NCI-H2081 treated with DMSO at 0.1 percent for 48 hours (cell line): ENCODE measurements around the gene RAP1GAP2.
"Not testable (repeated sequence)": the region's sequence is repeated elsewhere in the genome, so short reads cannot be mapped to it uniquely, and the experiment has no call there.

Source experiments
- DNase-seq: peaks from one replicate; lab custom pipeline; 2025; lab: John Stamatoyannopoulos, UW

RAP1GAP2 gene

DNA sequence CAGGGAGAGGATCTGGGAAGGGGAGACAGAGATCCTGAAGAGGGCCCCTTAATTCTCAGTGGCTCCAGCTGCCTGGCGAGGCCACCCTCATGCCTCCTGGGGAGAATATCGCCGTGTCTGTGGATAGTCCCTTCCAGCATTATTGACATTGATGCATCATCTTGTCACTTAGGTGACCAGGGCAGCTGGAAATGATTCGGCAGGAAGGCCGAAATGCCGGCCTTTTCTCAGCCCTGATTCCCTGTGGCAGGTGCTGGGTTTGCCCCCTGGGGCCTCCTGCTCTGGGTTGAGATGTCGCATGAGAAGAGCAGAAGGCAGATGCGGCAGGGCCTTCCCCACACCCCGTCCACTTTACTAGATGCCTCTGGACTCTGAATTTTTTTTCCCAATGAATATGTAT lies 89.5 kb downstream of the RAP1GAP2 start:
- no peak for DNase-seq

DNA sequence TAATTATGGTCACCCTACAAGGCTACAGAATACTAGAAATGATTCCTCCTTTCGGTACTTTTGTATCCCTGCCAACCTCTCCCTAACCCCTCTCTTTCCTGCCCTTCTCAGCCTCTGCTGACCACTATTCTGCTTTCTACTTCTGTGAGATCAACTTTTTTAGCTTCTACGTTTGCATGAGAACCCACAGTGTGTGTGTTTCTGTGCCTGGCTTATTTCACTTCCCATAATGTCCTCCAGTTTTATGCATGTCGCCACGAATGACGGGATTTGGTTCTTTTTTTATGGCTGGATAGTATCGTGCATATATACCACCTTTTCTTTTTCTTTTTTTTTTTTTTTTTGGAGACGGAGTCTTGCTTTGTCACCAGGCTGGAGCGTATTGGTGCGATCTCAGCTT lies 92.1 kb downstream of the RAP1GAP2 start:
- no peak for DNase-seq

DNA sequence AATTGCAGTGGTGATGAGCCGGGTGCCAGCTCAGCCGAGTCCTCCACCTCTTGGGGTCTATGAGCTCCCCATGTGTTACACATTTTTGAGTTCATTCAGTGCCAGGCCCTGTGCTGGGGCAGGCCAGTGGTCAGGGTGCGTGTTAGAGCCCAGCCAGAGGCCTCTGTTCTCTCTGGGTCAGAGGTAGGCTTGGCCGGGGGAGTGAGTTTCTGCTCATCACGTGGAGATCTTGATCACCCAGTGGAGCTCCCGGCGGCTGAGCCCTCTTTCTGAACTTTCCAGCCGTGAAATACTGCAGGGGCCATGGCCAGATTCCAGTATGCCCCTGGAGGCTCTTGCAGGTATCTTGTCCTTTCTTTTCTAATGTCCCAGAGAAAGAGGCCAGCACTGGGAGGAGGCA lies 93.0 kb downstream of the RAP1GAP2 start:
- DNase-seq = no peak

DNA sequence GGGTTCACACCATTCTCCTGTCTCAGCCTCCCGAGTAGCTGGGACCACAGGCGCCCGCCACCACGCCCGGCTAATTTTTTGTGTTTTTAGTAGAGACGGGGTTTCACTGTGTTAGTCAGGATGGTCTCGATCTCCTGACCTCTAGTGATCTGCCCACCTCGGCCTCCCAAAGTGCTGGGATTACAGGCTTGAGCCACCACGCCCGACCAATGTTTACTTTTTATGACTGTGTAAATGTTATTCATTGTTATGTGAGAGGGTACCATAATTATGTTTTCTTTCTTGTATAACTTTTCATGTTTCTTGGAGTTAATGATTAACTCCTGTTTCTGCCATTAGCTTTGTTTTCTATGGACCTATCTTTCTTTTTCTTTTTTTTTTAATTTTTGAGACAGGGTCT lies 94.5 kb downstream of the RAP1GAP2 start:
- DNase-seq = not testable (repeated sequence)

DNA sequence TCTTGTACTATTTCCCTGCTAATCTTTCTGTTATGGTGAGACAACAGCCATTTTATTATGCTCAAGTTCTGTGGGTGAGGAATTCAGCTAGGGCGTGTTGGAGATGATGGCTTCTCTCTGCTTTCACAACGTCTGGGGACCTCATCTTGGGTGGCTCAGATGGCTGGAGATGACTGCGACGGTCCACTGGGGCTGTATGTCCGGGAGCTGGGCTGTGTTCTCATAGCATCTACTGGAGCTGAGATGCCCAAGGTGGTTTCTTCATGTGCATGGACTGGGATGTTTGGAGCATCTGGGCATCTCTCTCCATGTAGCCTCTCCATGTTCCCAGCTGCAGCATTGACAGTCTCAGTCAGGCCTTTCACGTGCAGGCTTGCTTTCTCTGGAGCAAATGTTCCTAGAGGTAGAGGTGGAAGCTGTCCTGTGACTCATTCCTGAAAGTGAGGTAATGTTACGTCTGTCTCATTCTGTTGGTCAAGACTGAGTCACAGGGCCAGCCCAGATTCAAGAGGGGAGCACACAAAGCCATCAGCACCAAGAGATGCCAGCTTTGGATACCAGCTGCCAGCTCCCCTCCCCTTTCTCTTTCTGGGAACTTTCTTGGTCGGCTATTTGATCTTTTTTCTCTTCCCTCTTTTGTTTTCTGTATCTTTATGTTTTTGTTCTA lies 96.2 kb downstream of the RAP1GAP2 start:
- DNase-seq = no peak

DNA sequence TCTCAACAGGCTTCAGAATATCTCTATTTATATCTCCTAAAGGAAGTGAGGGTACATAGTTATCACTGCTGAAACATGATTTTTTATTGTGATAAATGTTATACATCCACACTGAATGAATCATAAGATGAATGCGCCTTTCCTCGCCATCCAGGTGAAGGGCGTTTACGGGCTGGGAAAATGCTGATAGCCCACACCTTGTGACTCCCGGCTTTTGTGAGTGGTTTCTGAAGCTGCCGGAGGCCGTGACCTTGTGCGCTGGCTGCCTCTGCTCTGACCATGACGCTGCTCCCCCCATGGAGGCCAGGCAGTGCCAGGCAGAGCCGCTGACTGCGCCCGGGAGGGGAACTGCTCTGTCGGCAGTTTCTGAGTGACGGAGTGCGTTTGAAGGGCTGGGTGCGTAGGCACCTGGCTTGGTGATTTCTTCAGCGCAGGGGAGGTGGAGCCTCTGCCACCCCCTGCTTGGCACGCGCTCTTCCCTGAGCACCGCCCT lies 97.2 kb downstream of the RAP1GAP2 start:
- DNase-seq = no peak

DNA sequence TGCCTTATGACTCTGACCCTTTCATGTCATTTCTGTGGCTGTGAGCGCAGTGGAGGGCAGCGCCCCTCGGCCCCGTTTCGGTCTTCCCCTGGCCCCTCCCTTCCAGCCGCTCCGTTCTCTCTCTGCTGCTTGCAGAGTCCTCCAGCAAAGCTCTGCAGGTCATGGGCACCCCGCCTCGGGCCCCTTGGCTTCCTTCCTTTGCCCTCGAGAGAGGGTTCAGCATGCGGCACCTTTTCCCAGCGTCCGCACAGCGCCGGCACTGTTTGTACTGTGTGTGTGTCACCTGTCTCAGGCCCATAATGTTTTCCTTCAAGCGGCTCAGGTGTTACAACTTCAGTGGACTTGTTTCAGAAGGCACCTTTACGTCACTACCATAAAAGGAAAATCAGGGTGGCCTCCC lies 98.5 kb downstream of the RAP1GAP2 start:
- DNase-seq = no peak

DNA sequence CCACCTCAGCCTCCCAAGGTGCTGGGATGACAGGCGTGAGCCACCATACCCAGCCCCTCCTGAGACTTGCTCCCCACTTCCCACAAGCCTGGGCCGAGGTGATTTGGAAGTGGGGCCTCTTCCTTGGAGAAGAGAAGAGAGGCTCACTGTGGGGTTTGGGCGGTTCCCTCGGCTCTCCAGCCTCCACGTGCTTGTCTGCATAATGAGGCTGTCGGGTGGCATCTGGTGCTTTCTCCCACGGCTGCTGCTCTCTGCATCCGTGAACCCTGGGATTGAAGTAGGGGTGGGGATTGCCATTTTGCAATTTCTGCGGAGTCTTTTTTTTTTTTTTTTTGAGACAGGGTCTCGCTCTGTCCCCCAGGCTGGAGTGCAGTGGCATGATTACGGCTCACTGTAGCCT lies 101.4 kb downstream of the RAP1GAP2 start:
- DNase-seq = no peak

DNA sequence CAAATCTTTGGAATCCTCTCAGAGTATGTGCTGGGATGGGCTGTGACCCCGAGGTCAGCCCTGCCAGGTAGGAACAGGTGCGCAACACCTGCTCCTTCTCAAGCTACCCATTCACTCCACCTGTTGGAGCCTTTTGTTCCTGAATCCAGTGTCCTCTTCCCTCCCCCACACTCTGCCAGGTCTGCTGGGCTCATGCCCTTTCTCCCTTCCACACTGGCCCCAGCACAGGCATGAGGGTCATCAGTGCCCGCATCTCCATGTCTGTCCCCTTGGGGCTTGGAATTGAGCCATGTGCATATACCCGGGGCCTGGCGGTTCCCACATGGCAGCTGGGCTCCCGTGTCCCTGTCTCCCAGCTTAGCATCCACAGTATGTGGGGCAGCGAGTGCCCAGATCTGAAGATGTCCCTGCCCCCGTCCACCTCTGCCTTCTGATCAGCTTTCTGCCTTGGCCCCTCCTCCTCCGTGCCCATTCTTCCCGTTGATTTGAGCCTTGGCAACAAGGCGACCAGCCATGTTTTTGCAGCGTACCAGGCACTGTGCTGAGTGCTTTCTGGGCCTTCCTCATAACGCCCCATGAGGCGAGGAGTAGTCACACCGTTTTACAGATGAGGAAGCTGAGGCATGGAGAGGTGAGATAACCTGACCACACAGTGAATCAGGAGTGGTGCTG lies 102.2 kb downstream of the RAP1GAP2 start:
- no peak for DNase-seq

DNA sequence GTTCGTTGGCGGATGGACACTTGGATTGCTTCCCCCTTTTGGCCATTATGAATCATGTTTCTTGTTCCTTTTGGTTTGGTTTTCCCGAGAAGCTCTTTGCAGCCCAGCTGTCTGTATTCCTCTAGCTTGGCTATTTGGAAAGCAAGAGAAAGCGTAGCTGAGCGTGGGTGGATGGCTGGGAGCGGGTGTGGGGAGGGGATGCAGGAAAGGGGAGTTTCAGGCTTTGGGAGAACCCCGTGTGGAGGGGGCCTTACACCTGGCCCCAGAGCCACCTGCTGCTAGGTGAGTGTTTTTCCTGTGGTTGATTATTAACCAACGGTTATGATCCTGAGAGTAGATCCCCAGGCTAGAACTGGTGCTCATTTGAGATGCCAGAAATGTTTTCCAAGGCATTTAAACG lies 103.7 kb downstream of the RAP1GAP2 start:
- DNase-seq = no peak

DNA sequence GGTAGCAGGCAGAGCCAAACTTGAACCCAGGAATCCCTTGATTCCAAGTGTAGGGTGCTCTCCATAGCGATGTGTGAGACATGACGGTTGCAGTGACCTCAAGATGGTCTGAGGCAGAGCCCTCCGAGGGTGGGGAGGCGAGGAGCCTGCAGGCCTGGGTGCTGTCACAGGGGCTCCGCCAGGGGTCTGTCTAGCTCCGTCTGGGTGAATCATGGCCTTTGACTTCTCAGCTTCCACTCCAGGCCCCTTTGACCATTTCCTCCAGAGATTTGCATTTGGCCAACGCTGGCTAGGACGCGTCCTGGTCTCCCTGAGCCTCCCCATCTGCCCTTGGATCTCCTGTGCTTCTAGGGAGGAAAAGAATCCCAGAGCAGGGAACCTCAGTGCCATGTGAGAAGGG lies 104.6 kb downstream of the RAP1GAP2 start:
- DNase-seq = no peak

DNA sequence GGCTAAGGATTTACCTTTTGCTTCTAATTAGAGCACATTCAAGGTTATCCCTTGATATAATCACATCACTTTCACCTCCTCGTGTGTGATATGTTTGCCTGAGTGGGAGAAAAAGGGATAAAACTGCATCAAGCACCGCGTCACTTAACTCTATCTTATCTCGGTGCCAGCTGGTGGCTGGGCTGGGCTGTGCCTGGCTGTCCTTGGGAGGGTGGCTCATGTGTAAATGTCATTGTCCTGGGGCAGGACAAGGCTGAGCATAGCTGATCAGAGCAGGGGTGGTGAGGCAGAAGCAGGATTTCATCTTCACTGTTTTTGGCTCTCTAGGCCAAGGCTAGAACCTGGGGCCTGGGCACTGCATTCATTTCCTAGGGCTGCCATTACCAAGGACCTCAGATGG lies 105.3 kb downstream of the RAP1GAP2 start:
- no peak for DNase-seq

DNA sequence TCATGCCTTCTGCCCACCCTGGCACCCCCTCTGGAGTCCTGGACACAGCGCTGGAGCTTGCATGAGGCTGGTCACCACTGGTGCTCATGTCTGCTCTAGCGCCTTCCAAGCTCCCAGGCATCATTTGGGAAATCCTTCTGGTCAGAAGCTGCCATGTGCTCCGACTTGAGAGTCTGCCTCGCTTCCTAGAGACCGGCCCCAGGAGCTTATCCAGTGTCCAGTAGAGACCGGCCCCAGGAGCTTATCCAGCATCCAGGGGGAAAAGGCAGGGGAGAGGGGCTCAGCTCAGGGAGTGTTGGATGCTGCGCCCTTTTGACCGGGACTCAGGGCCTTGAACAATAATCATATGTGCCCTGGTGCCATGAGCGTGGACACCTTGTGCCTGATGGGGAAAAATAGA lies 106.3 kb downstream of the RAP1GAP2 start:
- DNase-seq = no peak

DNA sequence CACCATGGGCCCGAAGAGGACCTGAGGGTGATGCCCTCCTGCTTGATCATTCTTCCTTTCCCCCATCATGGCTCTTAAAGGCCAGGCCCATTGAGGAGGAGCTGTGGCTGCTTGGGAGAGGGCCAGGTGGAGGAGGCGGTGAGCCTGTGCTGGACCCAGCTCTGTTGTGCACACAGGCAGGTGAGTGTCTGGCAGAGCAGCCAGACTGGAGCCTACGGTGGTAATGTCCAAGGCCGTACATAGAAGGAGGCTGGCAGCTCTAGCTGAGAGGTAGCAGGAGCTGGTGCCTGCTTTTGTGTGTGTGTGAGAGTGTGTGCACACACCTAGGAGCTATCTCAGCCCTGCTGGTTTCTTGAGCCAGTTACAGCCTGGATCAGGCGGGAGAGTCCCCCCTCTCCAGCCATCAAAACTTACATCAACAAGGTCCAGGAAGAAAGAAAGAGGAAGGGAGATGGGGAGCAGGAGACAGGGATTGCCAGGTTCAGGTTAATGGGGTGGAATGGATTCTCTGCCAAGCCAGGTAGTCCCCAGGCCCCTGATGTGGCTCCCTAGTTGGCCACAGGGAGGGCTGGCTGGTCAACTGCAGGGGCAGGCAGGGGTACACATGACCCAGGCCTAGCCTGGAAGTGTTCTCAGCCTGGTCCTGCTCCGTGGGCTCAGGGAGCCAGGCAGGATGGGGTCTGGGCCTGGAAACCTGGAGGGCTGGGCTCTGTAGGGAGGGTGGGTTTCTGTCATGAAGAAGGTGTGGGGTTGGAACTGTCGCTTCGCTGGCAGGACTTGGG lies 107.1 kb downstream of the RAP1GAP2 start:
- no peak for DNase-seq

DNA sequence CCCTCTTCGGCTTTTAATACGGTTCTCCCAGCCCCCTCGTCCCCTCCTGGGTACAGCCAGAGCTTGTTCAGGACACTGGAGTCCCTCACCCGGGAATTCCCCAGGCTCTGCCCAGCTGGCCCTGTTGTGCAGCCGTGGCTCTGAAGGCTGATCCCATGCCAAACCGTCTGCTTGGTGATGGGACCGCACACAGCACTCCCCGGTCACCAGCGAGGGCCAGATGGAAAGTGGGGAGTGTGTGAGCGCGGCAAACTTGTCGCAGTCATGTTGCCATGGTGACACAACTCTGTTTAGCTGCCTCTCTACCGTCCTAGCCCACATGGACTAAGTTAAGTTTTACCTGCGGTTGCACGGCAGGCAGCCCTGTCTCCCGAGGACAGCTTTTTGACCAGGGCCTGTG lies 107.9 kb downstream of the RAP1GAP2 start:
- DNase-seq = no peak

DNA sequence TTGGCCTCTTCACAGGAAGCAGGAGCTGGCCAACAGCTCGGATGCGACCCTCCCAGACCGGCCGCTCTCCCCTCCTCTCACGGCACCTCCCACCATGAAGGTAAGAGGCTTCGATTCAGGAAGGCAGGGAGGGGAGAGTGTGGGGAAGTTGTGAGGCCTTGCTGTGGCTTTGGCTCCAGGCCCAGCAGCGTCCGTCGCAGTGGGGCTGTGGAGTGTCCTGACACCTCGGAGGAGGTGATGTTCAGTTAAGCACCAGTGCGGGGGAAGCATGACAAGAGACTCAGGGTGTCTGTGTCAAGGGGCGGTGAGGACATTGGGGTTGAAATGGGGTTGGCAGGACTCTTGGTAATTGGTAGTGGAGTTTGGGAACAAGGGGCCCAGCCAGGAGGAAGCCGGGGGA lies 109.0 kb downstream of the RAP1GAP2 start:
- no peak for DNase-seq

DNA sequence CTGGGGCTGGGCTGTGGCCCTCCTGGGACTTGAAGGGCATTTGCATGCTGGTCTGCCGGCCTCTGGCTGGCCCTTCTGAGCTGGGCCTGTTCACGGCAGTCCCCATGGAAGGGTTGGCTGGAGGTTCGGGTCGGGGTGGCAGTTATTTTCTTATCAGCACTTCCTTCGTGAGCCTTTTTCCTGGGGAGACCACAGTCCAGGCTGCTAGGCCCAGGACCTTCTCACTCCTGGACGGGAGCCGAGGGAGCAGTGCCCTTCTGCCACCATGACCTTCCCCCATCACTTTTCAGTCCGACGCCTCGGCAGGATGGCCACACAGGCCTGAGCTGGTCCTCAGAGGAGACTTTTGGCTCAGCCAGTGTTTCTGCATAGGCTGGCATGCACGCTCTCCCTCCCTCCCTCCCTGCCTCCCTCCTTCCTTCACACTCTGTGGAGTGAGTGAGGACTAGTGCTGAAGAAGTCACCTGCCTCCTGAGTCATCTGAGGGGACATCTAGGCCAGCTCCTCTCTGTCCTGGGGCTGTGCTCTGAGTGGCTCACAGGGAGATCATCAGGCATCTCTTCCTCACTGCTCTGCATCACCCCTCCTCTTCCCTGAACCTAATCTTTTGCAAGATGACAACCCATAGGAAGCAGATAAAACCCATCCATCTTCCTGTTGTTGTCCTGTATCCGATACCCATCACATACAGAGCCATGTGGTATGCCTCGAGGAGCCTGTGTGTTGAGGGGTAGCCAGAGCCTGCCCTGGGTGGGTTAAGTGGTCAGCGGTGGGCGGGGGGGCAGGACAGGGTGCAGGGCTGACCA lies 109.7 kb downstream of the RAP1GAP2 start:
- DNase-seq = no peak

DNA sequence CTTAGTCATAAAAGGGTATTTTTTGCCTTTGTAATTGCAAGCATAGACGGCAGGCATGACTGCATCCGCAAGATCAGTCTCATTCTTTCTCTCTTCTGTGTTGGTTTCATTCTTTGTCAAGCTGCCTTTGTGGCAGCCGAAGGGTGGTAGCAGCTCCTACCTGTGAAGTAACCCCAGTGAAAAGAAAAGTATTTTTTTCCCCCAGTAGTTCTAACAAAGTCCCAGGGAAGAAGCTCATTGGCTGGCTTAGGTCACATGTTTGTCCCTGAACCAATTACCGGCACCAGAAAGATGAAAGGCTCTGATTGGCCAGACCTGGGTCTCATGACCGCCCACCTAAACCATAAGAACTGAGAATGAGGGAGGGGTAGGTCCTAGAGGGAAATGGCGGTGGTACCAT lies 110.7 kb downstream of the RAP1GAP2 start:
- DNase-seq = no peak

DNA sequence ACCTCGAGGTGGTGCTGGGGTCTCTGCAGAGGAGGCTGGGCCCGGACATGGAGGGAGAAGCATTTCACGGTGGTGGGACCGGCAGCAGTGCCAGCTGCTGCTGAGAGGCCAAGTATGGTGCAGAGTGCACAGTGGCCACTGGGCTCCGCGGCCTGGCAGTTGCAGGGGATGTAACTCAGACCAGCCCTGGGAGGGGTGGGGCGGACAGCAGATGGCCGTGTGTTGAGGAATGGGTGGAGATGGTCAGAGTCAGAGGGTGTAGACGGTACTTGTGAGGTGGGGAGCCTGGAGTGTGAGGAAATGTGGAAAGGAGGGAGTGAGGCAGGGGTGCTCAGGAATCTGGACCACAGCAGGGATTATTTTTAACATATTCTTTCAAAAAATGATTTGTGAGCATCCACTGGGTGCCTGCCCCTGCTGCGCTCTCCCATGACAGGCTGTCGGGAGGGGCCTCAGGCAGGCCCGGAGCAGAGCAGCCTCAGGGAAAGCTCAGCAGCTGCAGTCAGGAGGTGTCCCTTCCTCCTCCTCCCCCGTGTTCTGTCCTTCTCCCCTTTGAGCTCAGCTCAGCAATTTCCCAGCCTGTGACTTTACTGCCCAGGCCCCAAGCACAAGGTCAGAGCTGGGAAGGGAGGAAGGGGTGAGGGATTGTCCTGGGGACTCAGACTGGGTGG lies 113.1 kb downstream of the RAP1GAP2 start:
- no peak for DNase-seq

DNA sequence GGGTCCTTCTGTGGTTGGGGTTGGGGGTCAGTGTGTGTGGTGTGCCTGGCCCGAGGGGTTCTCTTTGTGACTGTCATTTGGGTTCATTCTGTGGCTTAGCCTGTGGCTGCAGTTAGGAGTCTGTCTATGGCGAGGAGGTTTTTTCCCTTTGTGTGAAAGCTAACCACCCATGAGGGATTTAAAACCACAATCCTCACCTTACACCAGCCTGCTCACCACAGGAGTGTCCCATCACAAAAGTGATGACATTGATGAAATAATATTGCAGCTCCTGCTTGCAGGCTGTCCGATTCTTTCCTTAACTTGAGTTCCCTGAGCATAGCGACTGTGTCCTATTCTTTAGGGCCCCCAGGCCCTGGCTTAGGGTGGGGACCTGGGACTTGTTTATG lies 113.6 kb downstream of the RAP1GAP2 start:
- no peak for DNase-seq

DNA sequence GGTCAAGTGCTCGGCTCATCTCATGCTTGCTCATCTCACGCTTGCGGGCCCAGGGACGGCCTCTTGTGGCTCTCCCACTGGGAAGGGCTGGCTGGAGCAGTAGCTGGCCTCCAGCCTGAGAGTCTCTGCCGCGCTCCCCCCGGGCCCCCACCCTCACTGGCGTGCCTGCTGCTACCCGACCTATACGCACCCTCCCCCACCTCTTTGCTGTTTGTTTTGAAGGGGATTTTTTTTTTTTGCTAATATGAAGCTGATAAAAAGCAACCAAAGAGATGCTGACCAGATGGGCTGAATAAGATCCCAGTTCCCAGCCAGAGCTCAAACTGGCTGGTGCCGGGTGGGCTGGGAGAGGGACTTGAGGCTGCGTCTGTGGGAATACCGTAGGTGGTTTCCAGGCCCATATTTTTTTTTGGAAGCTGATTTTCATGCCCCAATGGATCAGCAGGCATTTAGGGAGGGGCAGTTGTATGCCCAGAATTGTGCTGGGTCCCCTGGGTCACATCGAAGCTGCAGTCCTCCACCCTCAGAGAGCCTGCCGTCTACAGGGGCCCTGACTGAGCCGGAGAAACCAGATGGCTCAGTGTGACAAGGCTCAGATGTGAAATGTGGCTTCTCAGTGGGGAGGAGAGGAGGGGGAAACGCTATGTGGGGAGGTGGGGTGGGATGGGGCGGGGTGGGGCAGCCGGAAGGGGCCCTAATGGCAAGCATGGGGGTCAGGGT lies 115.0 kb downstream of the RAP1GAP2 start:
- DNase-seq = no peak
